Measurements from ENCODE around the gene LMNA.

- no peak for TF ChIP-seq EZH2 (IDR thresholded peaks at IDR 0.05; ENCODE audit: borderline replicate concordance, low read depth, low read length, severe bottlenecking)
- TF ChIP-seq, protein P1, sequence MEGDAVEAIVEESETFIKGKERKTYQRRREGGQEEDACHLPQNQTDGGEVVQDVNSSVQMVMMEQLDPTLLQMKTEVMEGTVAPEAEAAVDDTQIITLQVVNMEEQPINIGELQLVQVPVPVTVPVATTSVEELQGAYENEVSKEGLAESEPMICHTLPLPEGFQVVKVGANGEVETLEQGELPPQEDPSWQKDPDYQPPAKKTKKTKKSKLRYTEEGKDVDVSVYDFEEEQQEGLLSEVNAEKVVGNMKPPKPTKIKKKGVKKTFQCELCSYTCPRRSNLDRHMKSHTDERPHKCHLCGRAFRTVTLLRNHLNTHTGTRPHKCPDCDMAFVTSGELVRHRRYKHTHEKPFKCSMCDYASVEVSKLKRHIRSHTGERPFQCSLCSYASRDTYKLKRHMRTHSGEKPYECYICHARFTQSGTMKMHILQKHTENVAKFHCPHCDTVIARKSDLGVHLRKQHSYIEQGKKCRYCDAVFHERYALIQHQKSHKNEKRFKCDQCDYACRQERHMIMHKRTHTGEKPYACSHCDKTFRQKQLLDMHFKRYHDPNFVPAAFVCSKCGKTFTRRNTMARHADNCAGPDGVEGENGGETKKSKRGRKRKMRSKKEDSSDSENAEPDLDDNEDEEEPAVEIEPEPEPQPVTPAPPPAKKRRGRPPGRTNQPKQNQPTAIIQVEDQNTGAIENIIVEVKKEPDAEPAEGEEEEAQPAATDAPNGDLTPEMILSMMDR (IDR thresholded peaks at IDR 0.05; ENCODE audit: borderline replicate concordance, extremely low read depth, low read length, poor library complexity, severe bottlenecking), result no peak
These were observed 62.2 kb downstream of the LMNA start for GRCh38 chr1:156176610-156177210.

Data from DND-41 (cell line).